Neural progenitor cell (in vitro differentiated cells): ENCODE measurements around the gene KLHL12. TPM values are rescaled to one million over a fixed set of nuclear protein-coding genes. Genes with fewer than 3 reads are reported as not detected.

Experiments
- DNase-seq: peaks from one replicate; pipeline ENCODE4 v3.0.0-alpha.2; 2016; ENCODE audit warnings: low spot score
- H2AFZ ChIP-seq: fragments of 200-600 bp; sonication (generic); replicated peaks from 2 replicates; pipeline ENCODE4 v1.6.1; 2016; ENCODE audit warnings: antibody characterized with exemption
- H3F3A ChIP-seq: fragments of 200-600 bp; sonication (generic); 2 replicates; pipeline ENCODE4 v1.6.1; 2016; ENCODE audit warnings: antibody characterized with exemption, low read depth
- H3K27ac ChIP-seq: fragments of 200-600 bp; sonication (generic); 2 replicates; pipeline ENCODE4 v1.5.1; 2016; ENCODE audit warnings: mild to moderate bottlenecking
- H3K27me3 ChIP-seq: fragments of 200-600 bp; sonication (generic); 2 replicates; pipeline ENCODE4 v1.6.1; 2016; ENCODE audit warnings: mild to moderate bottlenecking, moderate library complexity
- H3K36me3 ChIP-seq: fragments of 200-600 bp; sonication (generic); 2 replicates; pipeline ENCODE4 v1.5.1; 2016
- H3K4me1 ChIP-seq: fragments of 200-600 bp; sonication (generic); 2 replicates; pipeline ENCODE4 v1.6.1; 2016; ENCODE audit warnings: mixed run types
- H3K4me2 ChIP-seq: fragments of 200-600 bp; sonication (generic); 2 replicates; pipeline ENCODE4 v1.6.1; 2016
- H3K4me3 ChIP-seq: fragments of 200-600 bp; sonication (generic); 2 replicates; pipeline ENCODE4 v1.5.1; 2016
- H3K79me2 ChIP-seq: fragments of 200-600 bp; sonication (generic); 2 replicates; pipeline ENCODE4 v1.6.1; 2016; ENCODE audit warnings: low read depth
- H3K9ac ChIP-seq: fragments of 200-600 bp; sonication (generic); 2 replicates; pipeline ENCODE4 v1.6.1; 2016
- H3K9me3 ChIP-seq: fragments of 200-600 bp; sonication (generic); 2 replicates; pipeline ENCODE4 v1.5.1; 2016; ENCODE audit warnings: low read depth
- H4K20me1 ChIP-seq: fragments of 200-600 bp; sonication (generic); 2 replicates; pipeline ENCODE4 v1.6.1; 2016; ENCODE audit warnings: low read depth
- H3K27ac Mint-ChIP-seq: 3 replicates; pipeline ENCODE4 v1.8.0; 2021; ENCODE audit warnings: mixed read lengths
- H3K27me3 Mint-ChIP-seq: 2 replicates; pipeline ENCODE4 v1.8.0; 2022; ENCODE audit warnings: low read depth, mild to moderate bottlenecking, inconsistent platforms, moderate library complexity, mixed read lengths; ENCODE audit not compliant: insufficient read depth
- H3K36me3 Mint-ChIP-seq: 3 replicates; pipeline ENCODE4 v1.8.0; 2021; ENCODE audit warnings: mixed read lengths
- H3K4me1 Mint-ChIP-seq: 3 replicates; pipeline ENCODE4 v1.8.0; 2021; ENCODE audit warnings: mixed read lengths
- H3K4me3 Mint-ChIP-seq: 3 replicates; pipeline ENCODE4 v1.8.0; 2021; ENCODE audit warnings: mild to moderate bottlenecking, moderate library complexity, mixed read lengths
- H3K9me3 Mint-ChIP-seq: 3 replicates; pipeline ENCODE4 v1.8.0; 2020; ENCODE audit warnings: mixed read lengths
- EZH2 ChIP-seq: fragments of 200-600 bp; sonication (generic); IDR thresholded peaks from 2 replicates; pipeline ENCODE4 v1.6.1; 2017; ENCODE audit warnings: antibody characterized with exemption, mild to moderate bottlenecking, moderate library complexity
- EZH2phosphoT487 ChIP-seq: fragments of 200-600 bp; sonication (generic); IDR thresholded peaks from 2 replicates; pipeline ENCODE4 v1.6.1; 2017; ENCODE audit warnings: antibody characterized with exemption
- total RNA-seq: library from RNA; depleted of rRNA; stranded (reverse); fragments of >200 nt; gene quantifications from 2 replicates; pipeline ENCODE4 v1.2.3, GENCODE V29; 2015; ENCODE audit warnings: low replicate concordance
- TF ChIP-seq, protein P1 (sequence below): fragments of 200-600 bp; sonication (generic); IDR thresholded peaks from 2 replicates; pipeline ENCODE4 v1.5.1; 2017; ENCODE audit warnings: antibody characterized with exemption, mild to moderate bottlenecking

KLHL12 gene
- total RNA-seq, 1 donor from 2014 or later: 51.4 TPM

GRCh38 chr1:202934755-202935154 is 7.7 kb upstream of the KLHL12 start:
- no peak overlapping the region for H2AFZ ChIP-seq
- peaks cover 2% of the 10 kb centered on the region for H3K27me3 Mint-ChIP-seq
- no peaks in the 10 kb centered on the region for H3K79me2 ChIP-seq
- H3K36me3 ChIP-seq: no peaks in the 10 kb centered on the region
- TF ChIP-seq, protein P1, sequence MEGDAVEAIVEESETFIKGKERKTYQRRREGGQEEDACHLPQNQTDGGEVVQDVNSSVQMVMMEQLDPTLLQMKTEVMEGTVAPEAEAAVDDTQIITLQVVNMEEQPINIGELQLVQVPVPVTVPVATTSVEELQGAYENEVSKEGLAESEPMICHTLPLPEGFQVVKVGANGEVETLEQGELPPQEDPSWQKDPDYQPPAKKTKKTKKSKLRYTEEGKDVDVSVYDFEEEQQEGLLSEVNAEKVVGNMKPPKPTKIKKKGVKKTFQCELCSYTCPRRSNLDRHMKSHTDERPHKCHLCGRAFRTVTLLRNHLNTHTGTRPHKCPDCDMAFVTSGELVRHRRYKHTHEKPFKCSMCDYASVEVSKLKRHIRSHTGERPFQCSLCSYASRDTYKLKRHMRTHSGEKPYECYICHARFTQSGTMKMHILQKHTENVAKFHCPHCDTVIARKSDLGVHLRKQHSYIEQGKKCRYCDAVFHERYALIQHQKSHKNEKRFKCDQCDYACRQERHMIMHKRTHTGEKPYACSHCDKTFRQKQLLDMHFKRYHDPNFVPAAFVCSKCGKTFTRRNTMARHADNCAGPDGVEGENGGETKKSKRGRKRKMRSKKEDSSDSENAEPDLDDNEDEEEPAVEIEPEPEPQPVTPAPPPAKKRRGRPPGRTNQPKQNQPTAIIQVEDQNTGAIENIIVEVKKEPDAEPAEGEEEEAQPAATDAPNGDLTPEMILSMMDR: no peak
- no peak for TF ChIP-seq EZH2
- no peak for TF ChIP-seq EZH2phosphoT487
- H3F3A ChIP-seq: no peaks in the 10 kb centered on the region
- H3K4me2 ChIP-seq: no peak overlapping the region
- H3K4me1 Mint-ChIP-seq: no peaks in the 10 kb centered on the region
- H3K27ac ChIP-seq: no peak overlapping the region
- H3K4me3 ChIP-seq: no peak overlapping the region
- H4K20me1 ChIP-seq: no peaks in the 10 kb centered on the region
- no peaks in the 10 kb centered on the region for H3K27me3 ChIP-seq
- no peak for DNase-seq
- H3K9ac ChIP-seq: no peak overlapping the region
- no peak overlapping the region for H3K27ac Mint-ChIP-seq
- H3K9me3 Mint-ChIP-seq: peaks cover 7% of the 10 kb centered on the region
- no peaks in the 10 kb centered on the region for H3K36me3 Mint-ChIP-seq
- H3K9me3 ChIP-seq: no peaks in the 10 kb centered on the region
- no peak overlapping the region for H3K4me3 Mint-ChIP-seq
- no peaks in the 10 kb centered on the region for H3K4me1 ChIP-seq

DNA sequence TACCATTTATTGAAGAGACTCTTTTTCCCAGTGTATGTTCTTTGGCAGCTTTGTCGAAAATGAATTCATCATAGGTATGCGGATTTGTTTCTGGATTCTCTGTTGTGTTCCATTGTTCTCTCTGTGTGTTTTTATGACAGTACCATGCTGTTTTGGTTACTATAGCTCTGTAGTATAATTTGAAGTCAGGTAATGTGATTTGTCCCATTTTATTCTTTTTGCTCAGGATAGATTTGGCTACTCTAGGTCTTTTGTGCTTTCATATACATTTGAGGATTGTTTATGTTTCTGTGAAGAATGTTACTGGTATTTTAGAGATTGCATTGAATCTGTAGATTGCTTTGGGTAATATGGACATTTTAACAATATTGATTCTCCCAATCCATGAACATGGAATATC is 5.4 kb upstream of the KLHL12 start:
- H3K4me2 ChIP-seq: no peak overlapping the region
- DNase-seq: no peak
- no peaks in the 10 kb centered on the region for H3K36me3 Mint-ChIP-seq
- no peak overlapping the region for H3K27ac Mint-ChIP-seq
- H3K36me3 ChIP-seq: no peaks in the 10 kb centered on the region
- H3K9me3 ChIP-seq: no peaks in the 10 kb centered on the region
- no peaks in the 10 kb centered on the region for H3K79me2 ChIP-seq
- no peak overlapping the region for H3K4me3 Mint-ChIP-seq
- H3K9me3 Mint-ChIP-seq: peaks cover 7% of the 10 kb centered on the region
- no peak overlapping the region for H3K9ac ChIP-seq
- no peaks in the 10 kb centered on the region for H3K4me1 Mint-ChIP-seq
- peaks cover 2% of the 10 kb centered on the region for H3K27me3 Mint-ChIP-seq
- H3K27ac ChIP-seq: no peak overlapping the region
- no peaks in the 10 kb centered on the region for H4K20me1 ChIP-seq
- no peak overlapping the region for H3K4me3 ChIP-seq
- TF ChIP-seq EZH2phosphoT487: no peak
- no peak for TF ChIP-seq EZH2
- TF ChIP-seq, protein P1: no peak
- H2AFZ ChIP-seq: no peak overlapping the region
- no peaks in the 10 kb centered on the region for H3K4me1 ChIP-seq
- no peaks in the 10 kb centered on the region for H3K27me3 ChIP-seq
- H3F3A ChIP-seq: peaks cover 5% of the 10 kb centered on the region

- no peak for DNase-seq
- peaks cover 17% of the 10 kb centered on the region for H3F3A ChIP-seq
- Mint-ChIP-seq H3K27me3 (no peaks in the 10 kb centered on the region), H3K4me3 (no peak overlapping the region), H3K27ac (no peak overlapping the region), H3K36me3 (peaks cover 1% of the 10 kb centered on the region), H3K4me1 (peaks cover 10% of the 10 kb centered on the region), H3K9me3 (no peaks in the 10 kb centered on the region)
- H3K27ac ChIP-seq: no peak overlapping the region
- TF ChIP-seq EZH2 (no peak), EZH2phosphoT487 (no peak)
- TF ChIP-seq, protein P1: no peak
- H3K4me1 ChIP-seq: peaks cover 4% of the 10 kb centered on the region
- H3K27me3 ChIP-seq: no peaks in the 10 kb centered on the region
- no peak overlapping the region for H2AFZ ChIP-seq
- H3K4me3 ChIP-seq: no peak overlapping the region
- H3K9ac ChIP-seq: peak overlapping the region; percentile 19
- H3K4me2 ChIP-seq: no peak overlapping the region
- no peaks in the 10 kb centered on the region for H4K20me1 ChIP-seq
- H3K36me3 ChIP-seq: peaks cover 17% of the 10 kb centered on the region
- H3K79me2 ChIP-seq: peaks cover 45% of the 10 kb centered on the region
- no peaks in the 10 kb centered on the region for H3K9me3 ChIP-seq
These were observed 3.5 kb downstream of the KLHL12 start for GRCh38 chr1:202923533-202923932.
